GM10847 (cell line): Measurements from ENCODE around the gene SLC16A6.

Experiments
- POLR2A ChIP-seq: IDR thresholded peaks from 2 replicates; pipeline ENCODE4 v1.6.1; 2011; ENCODE audit not compliant: insufficient read length; ENCODE audit errors: extremely low read depth

Gene SLC16A6

DNA sequence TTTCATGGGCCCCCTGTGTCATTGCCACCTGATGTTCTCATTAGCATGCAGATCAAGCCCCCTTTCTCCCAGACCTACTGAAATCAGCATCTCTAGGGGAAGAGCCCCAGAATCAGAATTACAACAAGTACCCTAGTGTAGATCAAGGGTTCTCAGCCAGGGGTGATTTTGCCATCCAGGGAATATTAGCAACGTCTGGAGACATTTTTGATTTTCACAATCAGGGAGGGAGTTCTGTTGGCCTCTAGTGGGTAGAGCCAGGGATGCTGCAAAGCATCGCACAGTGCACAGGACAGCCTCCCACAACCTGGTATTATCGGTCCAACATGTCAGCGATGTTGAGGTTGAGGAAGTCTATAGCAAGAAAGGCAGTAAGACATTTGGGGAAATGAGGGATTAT is 35.8 kb downstream of the SLC16A6 start:
- TF ChIP-seq POLR2A: no peak

DNA sequence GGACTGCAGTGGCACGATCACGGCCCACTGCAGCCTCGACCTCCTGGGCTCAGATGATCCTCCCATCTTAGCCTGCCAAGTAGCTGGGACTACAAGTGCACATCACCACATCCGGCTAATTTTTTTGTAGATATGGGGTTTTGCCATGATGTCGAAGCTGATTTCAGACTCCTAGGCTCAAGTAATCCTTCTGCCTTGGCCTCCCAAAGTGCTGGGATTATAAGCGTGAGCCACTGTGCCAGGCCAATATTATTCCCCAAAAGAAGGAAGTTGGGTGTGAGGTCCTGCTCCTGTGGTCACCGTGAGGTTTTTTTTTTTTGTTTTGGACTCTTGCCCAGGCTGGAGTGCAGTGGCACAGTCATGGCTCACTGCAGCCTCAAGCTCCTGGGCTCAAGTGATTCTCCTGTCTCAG is 41.6 kb downstream of the SLC16A6 start:
- no peak for TF ChIP-seq POLR2A

DNA sequence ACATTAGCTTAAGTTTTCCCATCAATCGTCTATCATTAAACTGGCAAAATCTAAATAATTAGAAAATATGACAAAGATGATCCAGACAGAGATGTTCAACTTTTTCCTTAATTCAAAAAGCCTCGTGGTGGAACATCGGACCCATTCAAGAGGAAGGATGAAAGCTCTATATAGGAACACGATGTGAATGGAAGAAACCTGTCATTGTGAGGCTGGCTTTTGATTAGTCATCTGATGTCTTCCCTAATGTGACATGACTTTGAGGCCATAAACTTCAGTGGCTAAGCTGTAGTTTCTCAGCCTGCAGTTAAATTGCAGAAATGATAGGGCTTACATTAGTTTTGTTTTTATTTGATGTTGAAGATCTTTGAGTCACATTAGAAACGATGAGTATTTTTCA is 42.0 kb downstream of the SLC16A6 start:
- TF ChIP-seq POLR2A: no peak

DNA sequence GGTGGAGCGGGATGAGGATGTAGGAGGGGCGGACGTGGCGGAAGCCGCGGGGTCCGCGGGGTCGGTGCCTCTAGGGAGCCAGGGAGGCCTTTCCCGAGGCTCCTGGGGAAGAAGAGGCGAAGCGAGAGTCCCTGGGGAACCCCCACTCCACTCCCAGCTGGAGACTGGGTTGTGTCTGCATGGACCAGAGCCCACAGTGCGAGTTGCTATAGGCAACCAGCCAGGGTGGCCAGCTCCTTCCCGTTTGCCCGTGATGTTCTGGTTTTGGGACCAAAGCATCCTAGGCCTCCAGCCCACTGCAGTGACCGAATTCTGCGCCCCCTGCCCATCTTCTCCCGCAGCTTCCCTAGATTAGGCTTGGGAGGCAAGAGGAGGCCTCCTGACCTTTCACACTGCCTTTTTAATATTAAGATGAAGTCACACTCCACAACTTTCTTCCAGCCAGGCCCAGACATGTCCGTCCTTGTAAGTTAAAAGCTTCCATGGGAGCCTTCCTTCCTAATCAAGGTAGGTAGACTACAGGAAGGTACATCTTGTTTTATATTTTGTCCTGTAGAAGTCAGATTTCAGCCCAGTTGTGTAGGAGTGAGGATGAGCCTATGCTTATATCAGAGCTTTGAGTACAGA is 42.6 kb downstream of the SLC16A6 start:
- TF ChIP-seq POLR2A: no peak

DNA sequence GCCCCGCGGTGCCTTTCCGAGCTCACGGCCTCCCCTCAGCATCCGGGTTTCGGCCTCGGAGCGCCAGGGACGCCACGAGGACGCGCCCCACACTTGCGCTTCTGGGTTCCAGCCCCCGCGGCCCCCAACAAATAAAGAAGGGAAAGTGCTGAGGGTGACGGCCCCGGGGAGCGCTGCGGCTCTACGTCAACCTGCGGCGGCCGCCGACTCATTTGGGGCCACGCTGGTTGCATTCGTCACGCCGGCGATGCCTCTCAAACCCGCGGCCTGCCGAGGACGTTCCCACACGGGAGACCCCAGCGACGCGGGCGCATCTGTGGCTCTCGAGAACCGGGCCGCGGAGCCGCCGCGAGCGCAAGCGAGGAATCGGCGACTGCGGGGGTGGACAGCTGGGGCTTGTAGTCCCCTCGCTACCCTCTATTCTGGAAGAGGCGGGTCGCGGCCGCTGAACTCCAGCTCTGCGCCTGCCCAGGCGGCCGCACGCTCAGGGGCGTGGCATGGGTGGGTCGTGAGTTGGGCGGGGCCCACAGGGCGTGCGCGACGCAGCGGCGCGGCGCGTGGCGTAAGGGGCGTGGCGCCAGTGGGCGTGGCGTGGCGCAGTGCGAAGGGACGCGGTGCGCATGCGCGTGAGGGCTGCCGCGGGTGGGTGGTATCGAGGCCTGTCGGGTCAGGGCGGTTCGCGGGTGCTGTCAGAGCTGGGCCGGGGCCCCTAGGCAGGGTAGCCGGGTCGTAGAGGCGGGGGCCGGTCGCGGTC is 43.3 kb downstream of the SLC16A6 start, which contains the start of gene AMZ2:
Gene AMZ2 (plus strand): TSS at position 599 of the 754 bp plus-strand sequence. CDS start 2,145 bp downstream, outside the sequence.
- peak; percentile 78 for TF ChIP-seq POLR2A

DNA sequence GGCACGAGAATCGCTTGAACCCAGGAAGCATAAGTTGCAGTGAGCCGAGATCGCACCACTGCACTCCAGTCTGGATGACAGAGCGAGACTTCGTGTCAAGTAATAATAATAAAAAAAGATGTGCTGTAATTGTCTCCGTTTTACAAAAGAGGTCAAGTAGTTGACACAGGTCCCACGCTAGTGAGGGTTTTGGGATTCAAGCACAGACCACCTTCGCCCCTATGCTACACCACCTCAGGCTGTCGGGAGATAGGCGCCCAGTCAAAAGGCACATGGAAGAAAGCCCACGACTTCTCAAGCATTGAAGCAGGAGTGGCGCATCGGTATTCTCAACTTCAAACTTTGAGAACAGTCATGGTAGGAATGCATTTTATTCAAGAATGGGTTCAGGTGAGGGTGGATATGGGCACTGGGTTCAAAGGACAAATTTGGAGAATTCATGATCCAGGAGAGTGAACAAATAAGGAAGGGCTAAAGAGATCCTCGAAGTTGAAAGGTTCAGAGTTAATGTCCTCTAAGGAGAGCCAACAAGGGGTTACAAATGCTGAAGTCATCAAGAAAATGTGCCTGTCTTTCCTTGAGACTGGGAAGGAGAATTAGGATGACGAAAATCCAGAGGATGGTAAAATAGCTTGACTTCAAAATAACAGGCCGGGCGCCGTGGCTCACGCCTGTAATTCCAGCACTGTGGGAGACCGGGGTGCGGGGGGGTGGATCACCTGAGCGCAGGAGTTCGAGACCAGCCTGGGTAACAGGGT is 44.5 kb downstream of the SLC16A6 start:
- no peak for TF ChIP-seq POLR2A

DNA sequence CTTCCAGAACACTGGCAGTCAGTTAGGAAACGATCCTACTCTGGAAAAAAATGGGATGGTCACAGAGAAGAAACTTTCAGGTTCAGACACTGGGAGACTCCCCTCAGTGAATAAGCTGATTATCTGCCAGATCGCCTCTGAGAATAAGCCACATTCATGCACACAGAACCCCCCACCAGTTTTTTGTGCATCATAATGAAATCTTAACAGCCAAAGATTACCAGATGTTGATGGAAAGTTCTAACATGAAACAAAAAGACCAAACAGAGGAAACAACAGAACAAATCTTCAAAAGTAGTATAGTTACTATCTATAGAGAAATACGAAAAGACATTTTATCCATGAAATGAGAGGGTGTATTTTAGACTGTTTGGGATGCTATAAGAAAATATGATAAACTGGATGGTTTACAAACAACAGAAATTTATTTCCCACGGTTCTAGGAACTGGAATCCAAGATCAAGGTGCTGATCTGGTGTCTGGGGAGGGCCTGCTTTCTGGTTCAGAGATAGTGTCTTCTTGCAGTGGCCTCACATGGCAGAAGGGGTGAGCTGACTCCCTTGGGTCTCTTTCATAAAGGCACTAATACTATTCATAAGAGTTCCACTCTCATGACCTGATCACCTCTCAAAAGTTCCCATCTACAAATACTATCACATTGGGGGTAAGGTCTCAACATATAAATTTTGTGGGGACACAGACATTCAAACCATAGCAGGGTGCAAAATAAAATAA is 51.1 kb downstream of the SLC16A6 start:
- TF ChIP-seq POLR2A: no peak

DNA sequence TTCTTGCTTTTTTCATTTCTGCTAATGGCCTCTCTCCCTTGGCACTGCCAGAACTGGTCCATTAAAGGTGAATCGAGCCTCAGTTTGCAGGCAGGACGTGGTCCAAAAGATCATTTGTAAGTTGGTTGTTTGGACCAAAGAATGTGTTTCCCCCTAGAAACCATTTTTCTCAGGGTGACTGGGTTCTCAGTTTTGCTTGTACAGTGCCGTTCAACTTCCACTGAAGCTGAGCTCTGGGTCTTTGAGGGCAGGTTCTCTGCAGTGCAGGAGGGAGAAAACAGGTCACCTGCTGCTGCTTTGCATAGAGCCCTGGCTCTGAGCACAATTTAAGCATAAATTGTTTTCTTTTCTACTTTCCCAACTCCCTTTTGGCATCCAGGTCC is 52.1 kb downstream of the SLC16A6 start:
- no peak for TF ChIP-seq POLR2A

DNA sequence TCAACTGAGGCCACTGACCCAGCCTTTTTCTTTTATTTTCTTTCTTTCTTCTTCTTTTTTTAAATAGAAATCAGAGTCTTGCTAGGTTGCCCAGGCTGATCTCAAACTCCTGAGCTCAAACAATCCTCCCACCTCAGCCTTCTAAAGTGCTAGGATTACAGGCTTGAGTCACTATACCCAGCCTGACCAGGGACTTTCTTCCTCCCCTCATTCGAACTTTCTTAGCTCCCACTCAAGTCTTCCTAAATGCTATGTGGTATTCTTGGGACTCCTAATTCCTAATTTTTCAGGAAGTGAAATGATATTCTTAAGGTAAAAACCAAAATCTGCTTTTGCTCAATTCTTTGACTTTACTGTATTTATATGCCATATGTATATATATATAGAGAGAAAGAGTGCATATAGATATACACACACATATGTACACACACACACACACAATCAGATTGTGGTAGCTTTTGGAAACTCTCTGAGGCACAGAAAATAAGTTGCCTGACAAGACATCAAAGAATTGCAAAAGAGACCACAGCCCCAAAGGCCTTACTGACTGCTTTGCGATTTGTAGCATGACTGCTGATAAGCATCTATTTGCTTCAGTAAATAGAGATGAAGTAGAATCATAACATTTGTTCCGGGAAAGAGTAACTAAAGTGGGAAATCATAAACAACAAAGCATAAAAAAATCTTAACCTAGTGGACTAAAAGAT is 52.6 kb downstream of the SLC16A6 start:
- TF ChIP-seq POLR2A: no peak

DNA sequence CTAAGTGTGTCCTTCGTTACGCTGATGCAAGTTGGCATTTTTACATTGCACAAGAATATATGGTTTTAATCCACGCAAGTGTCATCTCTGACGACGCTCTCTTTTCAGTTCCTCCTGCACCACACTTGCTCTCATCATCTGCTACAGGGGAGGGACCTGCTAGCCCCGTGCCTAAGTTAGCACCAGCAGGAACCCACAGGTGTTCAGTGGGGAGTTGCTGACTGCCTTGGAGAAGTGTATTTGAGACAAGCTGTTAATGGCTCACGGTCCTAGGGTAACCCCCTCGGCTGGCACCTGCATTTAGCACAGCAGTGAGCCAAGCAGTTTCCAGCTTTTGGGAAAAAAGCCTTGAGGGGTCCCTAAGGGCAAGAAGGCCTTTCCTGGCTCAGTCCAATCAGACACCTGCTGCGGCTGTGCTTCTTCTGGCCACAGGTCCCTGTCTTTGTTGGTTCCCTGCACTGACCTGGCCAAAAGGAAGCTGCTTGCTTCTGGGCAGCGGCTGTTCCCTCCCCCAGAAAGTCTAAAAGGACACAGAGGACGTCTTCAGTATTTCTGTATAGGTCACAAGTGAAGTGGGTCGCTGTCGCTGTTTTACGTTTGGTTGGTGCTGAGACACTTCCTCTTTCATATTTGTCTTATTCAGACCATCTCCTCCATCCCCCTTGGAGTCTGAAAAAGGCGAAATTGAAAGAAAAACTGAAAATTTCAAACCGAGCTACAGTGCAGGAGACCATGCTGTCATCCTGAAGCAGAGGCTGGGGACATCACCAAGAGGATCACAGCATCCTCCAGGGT is 53.4 kb downstream of the SLC16A6 start:
- TF ChIP-seq POLR2A: peak; percentile 23

DNA sequence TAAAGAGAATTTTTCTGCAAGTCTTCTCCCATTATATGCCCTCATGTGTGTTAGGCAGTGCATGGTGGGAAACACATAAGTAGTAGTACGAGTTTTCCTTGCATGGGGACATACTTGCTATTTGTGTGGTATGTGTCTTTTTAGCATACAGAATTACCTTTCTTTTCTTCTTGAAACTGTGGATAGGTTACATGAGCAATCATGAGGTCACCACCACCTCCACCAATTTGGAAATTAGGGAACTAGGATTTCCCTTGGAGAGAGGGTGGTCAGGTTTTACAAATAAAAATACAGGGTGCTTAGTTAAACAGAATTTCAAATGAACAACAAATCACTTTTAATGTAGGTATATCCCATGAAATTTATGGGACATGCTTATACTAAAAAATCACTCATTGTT is 59.4 kb downstream of the SLC16A6 start:
- no peak for TF ChIP-seq POLR2A

DNA sequence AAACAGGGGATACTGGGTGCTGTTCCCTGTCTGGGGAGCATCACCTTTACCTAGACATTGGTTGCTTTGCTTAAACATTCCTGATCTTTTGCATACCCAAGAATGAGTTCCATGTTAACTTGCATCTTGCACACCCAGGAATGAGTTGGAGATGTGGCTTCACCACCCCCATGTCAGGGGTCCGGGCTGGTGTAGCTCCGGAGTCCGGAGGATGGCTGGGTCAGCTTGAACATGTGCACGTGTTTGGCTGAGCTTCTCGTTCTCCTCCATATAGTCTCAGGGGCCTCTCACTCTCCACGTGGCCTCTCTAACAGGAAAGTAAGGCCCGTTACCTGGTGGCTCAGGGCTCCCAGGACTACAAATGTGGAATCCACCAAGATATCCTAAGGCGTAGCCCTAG is 61.3 kb downstream of the SLC16A6 start:
- no peak for TF ChIP-seq POLR2A

DNA sequence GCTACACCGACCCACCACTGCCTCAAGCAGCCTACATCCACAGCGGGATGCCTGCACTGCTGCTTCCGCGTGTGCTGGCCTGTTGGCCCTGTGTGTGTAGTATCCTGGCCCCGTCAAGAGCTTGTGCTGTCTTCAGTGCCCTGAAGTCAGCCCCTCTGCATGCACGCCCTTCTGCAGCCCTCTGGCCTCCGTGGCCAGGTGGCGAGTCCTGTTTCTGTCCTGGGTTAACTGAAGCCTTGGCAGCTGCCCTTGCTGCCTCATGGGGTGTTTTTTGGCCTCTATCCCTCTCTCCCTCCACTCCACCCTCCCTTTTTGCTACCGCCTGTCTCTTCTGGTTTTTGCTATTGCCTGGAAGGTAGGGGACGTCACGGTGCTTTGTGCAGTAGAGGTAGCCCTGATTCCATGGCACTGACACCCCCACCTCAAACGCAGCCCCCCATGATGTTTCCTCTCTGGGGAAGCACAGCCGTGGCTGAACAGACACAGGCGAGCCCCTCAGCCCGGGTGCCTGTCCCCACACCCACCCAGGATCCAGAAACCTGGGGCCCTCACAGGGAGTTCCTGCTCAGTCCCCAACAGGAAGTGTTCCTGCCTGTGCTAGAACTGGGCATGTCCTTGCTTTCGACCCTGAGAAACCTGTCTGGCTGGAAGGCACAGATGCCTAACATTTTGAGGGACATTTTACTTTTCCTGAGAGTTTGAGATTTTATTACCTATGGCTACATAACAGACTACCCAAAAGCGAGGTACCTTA is 61.9 kb downstream of the SLC16A6 start:
- TF ChIP-seq POLR2A: no peak
